Endothelial cell of umbilical vein (primary cell): ENCODE results near the gene KIAA0930.

Source experiments
- CTCF ChIP-seq, 2 donors: IDR thresholded peaks; 1 replicate in 1 of 2; 2 replicates in 1 of 2; pipeline ENCODE4 v1.5.1; 2011; ENCODE audit warnings: low read length in 2 of 2, mild to moderate bottlenecking in 2 of 2, moderate library complexity in 2 of 2, control low read depth in 1 of 2, inconsistent platforms in 1 of 2, low read depth in 1 of 2; ENCODE audit not compliant: insufficient read depth in 1 of 2; ENCODE audit errors: extremely low read depth in 1 of 2
- EZH2 ChIP-seq: IDR thresholded peaks from 2 replicates; pipeline ENCODE4 v1.6.1; 2012; ENCODE audit warnings: borderline replicate concordance, low read depth, mild to moderate bottlenecking, moderate library complexity, low read length, inconsistent platforms; ENCODE audit not compliant: severe bottlenecking
- FOS ChIP-seq: IDR thresholded peaks from 2 replicates; pipeline ENCODE4 v1.6.1; 2011; ENCODE audit warnings: mild to moderate bottlenecking, low read length, moderate library complexity, borderline replicate concordance; ENCODE audit not compliant: insufficient read depth
- GATA2 ChIP-seq: IDR thresholded peaks from 2 replicates; pipeline ENCODE4 v1.7.0; 2011; ENCODE audit warnings: low read depth, mild to moderate bottlenecking, moderate library complexity, mixed read lengths, low read length; ENCODE audit not compliant: insufficient read length, insufficient read depth
- JUN ChIP-seq: IDR thresholded peaks from 2 replicates; pipeline ENCODE4 v1.6.1; 2011; ENCODE audit warnings: borderline replicate concordance, low read depth; ENCODE audit not compliant: insufficient read length, insufficient read depth
- MAX ChIP-seq: IDR thresholded peaks from 2 replicates; pipeline ENCODE4 v1.6.1; 2011; ENCODE audit not compliant: insufficient read depth, insufficient read length
- MYC ChIP-seq: IDR thresholded peaks from one replicate; pipeline ENCODE4 v1.6.1; 2011; ENCODE audit warnings: mild to moderate bottlenecking, low read depth, low read length
- POLR2A ChIP-seq: IDR thresholded peaks from 2 replicates; pipeline ENCODE4 v1.6.1; 2012; ENCODE audit warnings: low read depth, mild to moderate bottlenecking, control low read depth, low read length
- POLR2AphosphoS5 ChIP-seq: IDR thresholded peaks from 2 replicates; pipeline ENCODE4 v1.6.1; 2012; ENCODE audit warnings: low read depth, mild to moderate bottlenecking, control low read depth, low read length, moderate library complexity; ENCODE audit not compliant: insufficient read depth

DNA sequence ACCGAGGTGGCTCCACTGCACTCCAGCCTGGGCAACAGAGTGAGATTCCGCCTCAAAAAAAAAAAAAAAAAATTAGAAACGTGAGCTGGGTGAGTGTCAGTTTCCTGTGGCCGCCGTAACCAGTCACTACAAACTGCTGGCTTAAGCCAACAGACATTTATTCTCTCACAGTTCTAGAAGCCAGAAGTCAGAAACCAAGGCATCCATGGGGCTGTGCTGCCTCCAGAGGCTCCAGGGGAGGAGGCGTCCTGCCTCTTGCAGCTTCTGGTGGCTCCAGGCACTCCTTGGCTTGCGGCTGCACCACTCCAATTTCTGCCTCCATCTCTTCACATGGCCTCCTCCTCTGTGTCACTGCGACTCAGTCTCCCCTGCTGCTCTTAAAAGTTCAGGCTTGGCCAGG, 11.1 kb upstream of the KIAA0930 start:
- TF ChIP-seq MAX (no peak), CTCF (IDR thresholded peaks at IDR 0.05; ENCODE audit: extremely low read depth in 1 of 2, insufficient read depth in 1 of 2, low read depth in 1 of 2, low read length in 2 of 2) (no peak), POLR2AphosphoS5 (no peak), POLR2A (no peak), GATA2 (no peak), FOS (no peak), EZH2 (no peak), JUN (no peak), MYC (no peak)
